Measurements from ENCODE around the gene NEO1.

DNA sequence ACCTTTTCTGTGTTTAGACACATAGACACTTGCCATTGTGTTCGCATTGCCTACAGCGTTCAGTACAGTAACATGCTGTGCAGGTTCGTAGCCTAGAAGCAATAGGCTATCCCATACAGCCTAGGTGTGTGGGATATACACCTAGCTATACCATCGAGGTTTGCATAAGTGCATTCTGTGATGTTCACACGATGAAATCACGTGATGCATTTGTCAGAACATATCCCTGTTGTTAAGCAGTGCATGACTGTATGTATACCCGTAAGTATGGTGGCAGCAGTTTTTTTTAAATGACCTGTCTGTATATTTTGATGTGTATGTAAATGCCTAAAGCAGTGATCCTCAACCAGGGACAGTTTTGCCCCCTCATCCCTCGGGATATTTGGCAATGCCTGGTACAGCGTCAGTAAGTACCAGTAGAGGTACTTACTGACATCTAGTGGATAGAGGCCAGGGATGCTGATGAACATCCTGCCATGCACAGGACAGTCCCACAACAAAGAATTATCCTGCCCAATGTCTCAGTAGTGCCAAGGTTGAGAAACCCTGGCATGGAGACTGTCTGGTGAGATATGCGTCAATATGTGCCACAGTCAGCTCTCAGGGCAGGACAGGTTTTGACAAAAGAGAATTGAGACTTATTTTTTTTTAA is 187.4 kb downstream of the NEO1 start:
- TF ChIP-seq EZH2 (IDR thresholded peaks at IDR 0.05; ENCODE audit: borderline replicate concordance, insufficient read depth, low read length, poor library complexity, severe bottlenecking): no peak
- peak; percentile 30 for TF ChIP-seq SMC3 (conservative IDR thresholded peaks at IDR 0.05; ENCODE audit: poor library complexity)
- TF ChIP-seq POLR2AphosphoS5 (IDR thresholded peaks at IDR 0.05): no peak
- TF ChIP-seq, protein P1, sequence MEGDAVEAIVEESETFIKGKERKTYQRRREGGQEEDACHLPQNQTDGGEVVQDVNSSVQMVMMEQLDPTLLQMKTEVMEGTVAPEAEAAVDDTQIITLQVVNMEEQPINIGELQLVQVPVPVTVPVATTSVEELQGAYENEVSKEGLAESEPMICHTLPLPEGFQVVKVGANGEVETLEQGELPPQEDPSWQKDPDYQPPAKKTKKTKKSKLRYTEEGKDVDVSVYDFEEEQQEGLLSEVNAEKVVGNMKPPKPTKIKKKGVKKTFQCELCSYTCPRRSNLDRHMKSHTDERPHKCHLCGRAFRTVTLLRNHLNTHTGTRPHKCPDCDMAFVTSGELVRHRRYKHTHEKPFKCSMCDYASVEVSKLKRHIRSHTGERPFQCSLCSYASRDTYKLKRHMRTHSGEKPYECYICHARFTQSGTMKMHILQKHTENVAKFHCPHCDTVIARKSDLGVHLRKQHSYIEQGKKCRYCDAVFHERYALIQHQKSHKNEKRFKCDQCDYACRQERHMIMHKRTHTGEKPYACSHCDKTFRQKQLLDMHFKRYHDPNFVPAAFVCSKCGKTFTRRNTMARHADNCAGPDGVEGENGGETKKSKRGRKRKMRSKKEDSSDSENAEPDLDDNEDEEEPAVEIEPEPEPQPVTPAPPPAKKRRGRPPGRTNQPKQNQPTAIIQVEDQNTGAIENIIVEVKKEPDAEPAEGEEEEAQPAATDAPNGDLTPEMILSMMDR (IDR thresholded peaks at IDR 0.05; ENCODE audit: poor library complexity, severe bottlenecking): peak; percentile 45
- TF ChIP-seq EP300 (conservative IDR thresholded peaks at IDR 0.05; ENCODE audit: poor library complexity, severe bottlenecking): no peak
- TF ChIP-seq TAF1 (IDR thresholded peaks at IDR 0.05; ENCODE audit: low read depth): no peak
- peak; percentile 33 for TF ChIP-seq RAD21 (conservative IDR thresholded peaks at IDR 0.05)
- no peak for TF ChIP-seq MXI1 (conservative IDR thresholded peaks at IDR 0.05; ENCODE audit: poor library complexity, severe bottlenecking)

Measured in neural cell (in vitro differentiated cells).